Measurements from ENCODE around the gene CCDC138. TPM values are rescaled to one million over a fixed set of nuclear protein-coding genes. Genes with fewer than 3 reads are reported as not detected.

Gene CCDC138
- total RNA-seq, 1 donor from 2014 or later = 6.1 TPM

GRCh38 chr2:108820482-108820881 is 33.9 kb downstream of the CCDC138 start:
- no peak for FAIRE-seq
- no peak overlapping the region for H3K27ac ChIP-seq (ENCODE audit: low read depth, low read length)
- no peaks in the 10 kb centered on the region for H3K27me3 Mint-ChIP-seq (ENCODE audit: low read depth, unreplicated experiment)
- peaks cover 26% of the 10 kb centered on the region for H3K36me3 ChIP-seq (ENCODE audit: insufficient read depth, low read length)
- H3K27me3 ChIP-seq (ENCODE audit: insufficient read depth, low read length) = no peaks in the 10 kb centered on the region
- no peak overlapping the region for H3K4me3 ChIP-seq (ENCODE audit: insufficient read depth, low read depth, low read length)
- H3K9me3 Mint-ChIP-seq (ENCODE audit: unreplicated experiment) = peaks cover 10% of the 10 kb centered on the region
- H3K4me1 Mint-ChIP-seq (ENCODE audit: low read depth, unreplicated experiment) = no peaks in the 10 kb centered on the region
- peaks cover 4% of the 10 kb centered on the region for H3K9me3 ChIP-seq (ENCODE audit: insufficient read depth, low read depth, low read length)
- H3K9ac ChIP-seq (ENCODE audit: low read length) = no peak overlapping the region
- no peak overlapping the region for H2AFZ ChIP-seq (ENCODE audit: low read depth, low read length)
- no peak for DNase-seq (ENCODE audit: low read depth)
- H4K20me1 ChIP-seq (ENCODE audit: insufficient read depth, low read length) = no peaks in the 10 kb centered on the region
- no peak overlapping the region for H3K4me2 ChIP-seq (ENCODE audit: low read length)
- no peaks in the 10 kb centered on the region for H3K79me2 ChIP-seq (ENCODE audit: insufficient read depth, low read length)
- no peak overlapping the region for H3K4me3 Mint-ChIP-seq (ENCODE audit: unreplicated experiment)
- peaks cover 31% of the 10 kb centered on the region for H3K36me3 Mint-ChIP-seq (ENCODE audit: low read depth, unreplicated experiment)
- no peak overlapping the region for H3K27ac Mint-ChIP-seq (ENCODE audit: unreplicated experiment)
- TF ChIP-seq EZH2 (IDR thresholded peaks at IDR 0.05; ENCODE audit: insufficient read depth, low read length) (no peak), CTCF (IDR thresholded peaks at IDR 0.05; ENCODE audit: insufficient read depth, low read depth, low read length) (no peak)
- H3K4me1 ChIP-seq (ENCODE audit: insufficient read depth, low read length) = no peaks in the 10 kb centered on the region

GRCh38 chr2:108823286-108823685 is 36.7 kb downstream of the CCDC138 start:
- H3K9me3 ChIP-seq (ENCODE audit: insufficient read depth, low read depth, low read length) = peaks cover 4% of the 10 kb centered on the region
- TF ChIP-seq CTCF (IDR thresholded peaks at IDR 0.05; ENCODE audit: insufficient read depth, low read depth, low read length) = no peak
- no peak for TF ChIP-seq EZH2 (IDR thresholded peaks at IDR 0.05; ENCODE audit: insufficient read depth, low read length)
- no peak overlapping the region for H3K4me3 ChIP-seq (ENCODE audit: insufficient read depth, low read depth, low read length)
- H3K27ac ChIP-seq (ENCODE audit: low read depth, low read length) = no peak overlapping the region
- no peak overlapping the region for H2AFZ ChIP-seq (ENCODE audit: low read depth, low read length)
- H3K4me1 ChIP-seq (ENCODE audit: insufficient read depth, low read length) = no peaks in the 10 kb centered on the region
- H3K79me2 ChIP-seq (ENCODE audit: insufficient read depth, low read length) = no peaks in the 10 kb centered on the region
- no peak overlapping the region for H3K9ac ChIP-seq (ENCODE audit: low read length)
- Mint-ChIP-seq H3K4me3 (ENCODE audit: unreplicated experiment) (no peak overlapping the region), H3K36me3 (ENCODE audit: low read depth, unreplicated experiment) (peaks cover 19% of the 10 kb centered on the region), H3K9me3 (ENCODE audit: unreplicated experiment) (peaks cover 10% of the 10 kb centered on the region), H3K27me3 (ENCODE audit: low read depth, unreplicated experiment) (no peaks in the 10 kb centered on the region), H3K4me1 (ENCODE audit: low read depth, unreplicated experiment) (no peaks in the 10 kb centered on the region), H3K27ac (ENCODE audit: unreplicated experiment) (no peak overlapping the region)
- DNase-seq (ENCODE audit: low read depth) = no peak
- no peaks in the 10 kb centered on the region for H3K27me3 ChIP-seq (ENCODE audit: insufficient read depth, low read length)
- peaks cover 14% of the 10 kb centered on the region for H3K36me3 ChIP-seq (ENCODE audit: insufficient read depth, low read length)
- no peak for FAIRE-seq
- H3K4me2 ChIP-seq (ENCODE audit: low read length) = no peak overlapping the region
- H4K20me1 ChIP-seq (ENCODE audit: insufficient read depth, low read length) = no peaks in the 10 kb centered on the region

GRCh38 chr2:108824316-108825070 is 37.9 kb downstream of the CCDC138 start:
- H3K36me3 Mint-ChIP-seq (ENCODE audit: low read depth, unreplicated experiment) = peaks cover 14% of the 10 kb centered on the region
- FAIRE-seq = no peak
- no peak for TF ChIP-seq CTCF (IDR thresholded peaks at IDR 0.05; ENCODE audit: insufficient read depth, low read depth, low read length)
- no peak for TF ChIP-seq EZH2 (IDR thresholded peaks at IDR 0.05; ENCODE audit: insufficient read depth, low read length)

More at GRCh38 chr2:108824316-108825070, 37.9 kb downstream of the CCDC138 start:
- Histone ChIP-seq H3K4me3 (ENCODE audit: insufficient read depth, low read depth, low read length) (no peak overlapping the region), H3K27ac (ENCODE audit: low read depth, low read length) (no peak overlapping the region), H3K27me3 (ENCODE audit: insufficient read depth, low read length) (no peaks in the 10 kb centered on the region), H4K20me1 (ENCODE audit: insufficient read depth, low read length) (no peaks in the 10 kb centered on the region), H3K4me1 (ENCODE audit: insufficient read depth, low read length) (no peaks in the 10 kb centered on the region), H2AFZ (ENCODE audit: low read depth, low read length) (no peak overlapping the region), H3K9me3 (ENCODE audit: insufficient read depth, low read depth, low read length) (no peaks in the 10 kb centered on the region), H3K79me2 (ENCODE audit: insufficient read depth, low read length) (no peaks in the 10 kb centered on the region), H3K4me2 (ENCODE audit: low read length) (no peak overlapping the region), H3K36me3 (ENCODE audit: insufficient read depth, low read length) (peaks cover 9% of the 10 kb centered on the region), H3K9ac (ENCODE audit: low read length) (no peak overlapping the region)
- Mint-ChIP-seq H3K27ac (ENCODE audit: unreplicated experiment) (no peak overlapping the region), H3K4me1 (ENCODE audit: low read depth, unreplicated experiment) (no peaks in the 10 kb centered on the region), H3K4me3 (ENCODE audit: unreplicated experiment) (no peak overlapping the region), H3K27me3 (ENCODE audit: low read depth, unreplicated experiment) (no peaks in the 10 kb centered on the region), H3K9me3 (ENCODE audit: unreplicated experiment) (peaks cover 10% of the 10 kb centered on the region)
- DNase-seq (ENCODE audit: low read depth) = no peak

Data from astrocyte (in vitro differentiated cells and primary cell).